Measurements from ENCODE around the gene SKOR1. TPM values are rescaled to one million over a fixed set of nuclear protein-coding genes. Genes with fewer than 3 reads are reported as not detected.

SKOR1 gene
- total RNA-seq, 1 donor from 2014 or later, result not detected

GRCh38 chr15:67882487-67883233 lies 57.4 kb downstream of the SKOR1 start:
- no peak overlapping the region for H3K4me2 ChIP-seq (ENCODE audit: low read length)
- Mint-ChIP-seq H3K27ac (ENCODE audit: unreplicated experiment) (peak overlapping the region; percentile 78), H3K27me3 (ENCODE audit: low read depth, unreplicated experiment) (peaks cover 2% of the 10 kb centered on the region), H3K4me1 (ENCODE audit: low read depth, unreplicated experiment) (peaks cover 34% of the 10 kb centered on the region), H3K4me3 (ENCODE audit: unreplicated experiment) (peak overlapping the region; percentile 63), H3K36me3 (ENCODE audit: low read depth, unreplicated experiment) (no peaks in the 10 kb centered on the region), H3K9me3 (ENCODE audit: unreplicated experiment) (peaks cover 3% of the 10 kb centered on the region)
- H3K36me3 ChIP-seq (ENCODE audit: insufficient read depth, low read length), result no peaks in the 10 kb centered on the region
- peaks cover 4% of the 10 kb centered on the region for H3K4me1 ChIP-seq (ENCODE audit: insufficient read depth, low read length)
- no peaks in the 10 kb centered on the region for H3K9me3 ChIP-seq (ENCODE audit: insufficient read depth, low read depth, low read length)
- no peak overlapping the region for H3K4me3 ChIP-seq (ENCODE audit: insufficient read depth, low read depth, low read length)
- DNase-seq (ENCODE audit: low read depth), result no peak
- FAIRE-seq, result no peak
- no peak overlapping the region for H2AFZ ChIP-seq (ENCODE audit: low read depth, low read length)
- TF ChIP-seq EZH2 (IDR thresholded peaks at IDR 0.05; ENCODE audit: insufficient read depth, low read length), result no peak
- TF ChIP-seq, protein P1, sequence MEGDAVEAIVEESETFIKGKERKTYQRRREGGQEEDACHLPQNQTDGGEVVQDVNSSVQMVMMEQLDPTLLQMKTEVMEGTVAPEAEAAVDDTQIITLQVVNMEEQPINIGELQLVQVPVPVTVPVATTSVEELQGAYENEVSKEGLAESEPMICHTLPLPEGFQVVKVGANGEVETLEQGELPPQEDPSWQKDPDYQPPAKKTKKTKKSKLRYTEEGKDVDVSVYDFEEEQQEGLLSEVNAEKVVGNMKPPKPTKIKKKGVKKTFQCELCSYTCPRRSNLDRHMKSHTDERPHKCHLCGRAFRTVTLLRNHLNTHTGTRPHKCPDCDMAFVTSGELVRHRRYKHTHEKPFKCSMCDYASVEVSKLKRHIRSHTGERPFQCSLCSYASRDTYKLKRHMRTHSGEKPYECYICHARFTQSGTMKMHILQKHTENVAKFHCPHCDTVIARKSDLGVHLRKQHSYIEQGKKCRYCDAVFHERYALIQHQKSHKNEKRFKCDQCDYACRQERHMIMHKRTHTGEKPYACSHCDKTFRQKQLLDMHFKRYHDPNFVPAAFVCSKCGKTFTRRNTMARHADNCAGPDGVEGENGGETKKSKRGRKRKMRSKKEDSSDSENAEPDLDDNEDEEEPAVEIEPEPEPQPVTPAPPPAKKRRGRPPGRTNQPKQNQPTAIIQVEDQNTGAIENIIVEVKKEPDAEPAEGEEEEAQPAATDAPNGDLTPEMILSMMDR (IDR thresholded peaks at IDR 0.05; ENCODE audit: insufficient read depth, low read depth, low read length), result no peak
- no peaks in the 10 kb centered on the region for H3K79me2 ChIP-seq (ENCODE audit: insufficient read depth, low read length)
- H3K27me3 ChIP-seq (ENCODE audit: insufficient read depth, low read length), result no peaks in the 10 kb centered on the region
- no peak overlapping the region for H3K27ac ChIP-seq (ENCODE audit: low read depth, low read length)
- H4K20me1 ChIP-seq (ENCODE audit: insufficient read depth, low read length), result no peaks in the 10 kb centered on the region
- no peak overlapping the region for H3K9ac ChIP-seq (ENCODE audit: low read length)

- DNase-seq (ENCODE audit: low read depth) (no peak), FAIRE-seq (no peak)
- H3K4me1 Mint-ChIP-seq (ENCODE audit: low read depth, unreplicated experiment), result peaks cover 34% of the 10 kb centered on the region
- H3K27ac Mint-ChIP-seq (ENCODE audit: unreplicated experiment), result no peak overlapping the region
- TF ChIP-seq, protein P1 (IDR thresholded peaks at IDR 0.05; ENCODE audit: insufficient read depth, low read depth, low read length), result no peak
- TF ChIP-seq EZH2 (IDR thresholded peaks at IDR 0.05; ENCODE audit: insufficient read depth, low read length), result no peak
- Histone ChIP-seq H3K9ac (ENCODE audit: low read length) (no peak overlapping the region), H3K4me1 (ENCODE audit: insufficient read depth, low read length) (peaks cover 4% of the 10 kb centered on the region), H3K27me3 (ENCODE audit: insufficient read depth, low read length) (no peaks in the 10 kb centered on the region), H3K36me3 (ENCODE audit: insufficient read depth, low read length) (no peaks in the 10 kb centered on the region), H3K27ac (ENCODE audit: low read depth, low read length) (no peak overlapping the region), H3K9me3 (ENCODE audit: insufficient read depth, low read depth, low read length) (no peaks in the 10 kb centered on the region), H3K4me2 (ENCODE audit: low read length) (no peak overlapping the region), H2AFZ (ENCODE audit: low read depth, low read length) (peak overlapping the region; percentile 24), H3K4me3 (ENCODE audit: insufficient read depth, low read depth, low read length) (no peak overlapping the region), H3K79me2 (ENCODE audit: insufficient read depth, low read length) (no peaks in the 10 kb centered on the region), H4K20me1 (ENCODE audit: insufficient read depth, low read length) (no peaks in the 10 kb centered on the region)
- no peaks in the 10 kb centered on the region for H3K36me3 Mint-ChIP-seq (ENCODE audit: low read depth, unreplicated experiment)
- H3K27me3 Mint-ChIP-seq (ENCODE audit: low read depth, unreplicated experiment), result peaks cover 4% of the 10 kb centered on the region
- H3K9me3 Mint-ChIP-seq (ENCODE audit: unreplicated experiment), result peaks cover 3% of the 10 kb centered on the region
- no peak overlapping the region for H3K4me3 Mint-ChIP-seq (ENCODE audit: unreplicated experiment)
These were observed 58.0 kb downstream of the SKOR1 start for GRCh38 chr15:67883234-67883773.

DNA sequence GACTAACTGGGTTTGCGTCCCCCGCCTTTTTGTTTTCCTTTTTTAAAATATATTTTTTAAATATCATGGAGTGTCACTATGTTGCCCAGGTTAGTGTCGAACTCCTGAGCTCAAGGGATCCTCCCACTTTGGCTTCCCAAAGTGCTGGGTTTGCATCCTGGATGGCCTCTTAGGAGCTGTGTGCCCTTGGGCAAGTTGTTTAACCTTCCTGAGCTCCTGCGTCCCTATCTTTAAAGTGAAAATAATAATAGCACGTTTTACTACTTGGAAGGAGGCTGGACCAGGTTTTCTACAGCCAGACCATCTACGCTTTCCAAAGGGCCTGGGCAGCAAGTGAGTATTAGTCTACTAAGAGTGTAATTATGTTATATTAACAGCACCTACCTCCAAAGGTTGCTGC lies 58.7 kb downstream of the SKOR1 start:
- Histone ChIP-seq H2AFZ (ENCODE audit: low read depth, low read length) (peak overlapping the region; percentile 69), H3K27ac (ENCODE audit: low read depth, low read length) (no peak overlapping the region), H3K27me3 (ENCODE audit: insufficient read depth, low read length) (no peaks in the 10 kb centered on the region), H3K36me3 (ENCODE audit: insufficient read depth, low read length) (no peaks in the 10 kb centered on the region), H3K4me3 (ENCODE audit: insufficient read depth, low read depth, low read length) (peak overlapping the region; percentile 43), H3K9ac (ENCODE audit: low read length) (peak overlapping the region; percentile 60), H4K20me1 (ENCODE audit: insufficient read depth, low read length) (no peaks in the 10 kb centered on the region), H3K4me1 (ENCODE audit: insufficient read depth, low read length) (peaks cover 4% of the 10 kb centered on the region), H3K79me2 (ENCODE audit: insufficient read depth, low read length) (no peaks in the 10 kb centered on the region), H3K4me2 (ENCODE audit: low read length) (peak overlapping the region; percentile 75), H3K9me3 (ENCODE audit: insufficient read depth, low read depth, low read length) (no peaks in the 10 kb centered on the region)
- DNase-seq (ENCODE audit: low read depth) (no peak), FAIRE-seq (no peak)
- Mint-ChIP-seq H3K9me3 (ENCODE audit: unreplicated experiment) (peaks cover 3% of the 10 kb centered on the region), H3K27ac (ENCODE audit: unreplicated experiment) (peak overlapping the region; percentile 75), H3K4me3 (ENCODE audit: unreplicated experiment) (no peak overlapping the region), H3K27me3 (ENCODE audit: low read depth, unreplicated experiment) (peaks cover 8% of the 10 kb centered on the region), H3K4me1 (ENCODE audit: low read depth, unreplicated experiment) (peaks cover 36% of the 10 kb centered on the region), H3K36me3 (ENCODE audit: low read depth, unreplicated experiment) (peaks cover 3% of the 10 kb centered on the region)
- TF ChIP-seq, protein P1 (IDR thresholded peaks at IDR 0.05; ENCODE audit: insufficient read depth, low read depth, low read length), result no peak
- no peak for TF ChIP-seq EZH2 (IDR thresholded peaks at IDR 0.05; ENCODE audit: insufficient read depth, low read length)
